Keratinocyte (primary cell): Measurements from ENCODE around the gene ASCC2.

ENCODE experiments used
- EZH2 ChIP-seq: IDR thresholded peaks from one replicate; pipeline ENCODE4 v1.6.1; 2012; ENCODE audit warnings: inconsistent platforms, mild to moderate bottlenecking, low read length, moderate library complexity
- TF ChIP-seq, protein P1 (sequence below), 3 experiments: IDR thresholded peaks in 1 of 3; conservative IDR thresholded peaks in 1 of 3; optimal IDR thresholded peaks in 1 of 3; 2 replicates in 2 of 3; 3 replicates in 1 of 3; pipeline versions ENCODE3 to v1.5.1; 2011; ENCODE audit warnings: low read length in 3 of 3, mild to moderate bottlenecking in 3 of 3, moderate library complexity in 2 of 3, control low read depth in 1 of 3, inconsistent platforms in 1 of 3; ENCODE audit not compliant: insufficient read depth in 2 of 3; ENCODE audit errors: extremely low read depth in 1 of 3

DNA sequence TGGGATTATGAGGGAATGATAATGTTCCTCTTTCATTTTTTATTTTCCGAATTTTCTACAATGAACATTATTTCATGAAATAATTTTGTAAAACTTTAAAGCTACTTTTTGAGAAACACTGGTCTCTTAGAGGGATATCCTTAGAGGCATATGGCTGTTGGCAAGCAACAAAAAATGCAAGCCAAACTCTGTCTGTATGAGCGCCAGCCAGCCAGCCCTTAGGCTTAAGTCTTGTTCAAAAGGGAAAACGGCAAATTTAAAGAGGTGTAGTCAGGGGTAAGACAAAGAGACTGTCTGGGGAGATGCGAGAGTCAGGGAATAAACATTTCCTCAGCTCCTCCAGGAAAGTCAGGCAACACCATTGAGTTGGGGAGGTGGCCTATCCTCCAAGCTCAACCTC, 22.5 kb downstream of the ASCC2 start:
- TF ChIP-seq, protein P1, sequence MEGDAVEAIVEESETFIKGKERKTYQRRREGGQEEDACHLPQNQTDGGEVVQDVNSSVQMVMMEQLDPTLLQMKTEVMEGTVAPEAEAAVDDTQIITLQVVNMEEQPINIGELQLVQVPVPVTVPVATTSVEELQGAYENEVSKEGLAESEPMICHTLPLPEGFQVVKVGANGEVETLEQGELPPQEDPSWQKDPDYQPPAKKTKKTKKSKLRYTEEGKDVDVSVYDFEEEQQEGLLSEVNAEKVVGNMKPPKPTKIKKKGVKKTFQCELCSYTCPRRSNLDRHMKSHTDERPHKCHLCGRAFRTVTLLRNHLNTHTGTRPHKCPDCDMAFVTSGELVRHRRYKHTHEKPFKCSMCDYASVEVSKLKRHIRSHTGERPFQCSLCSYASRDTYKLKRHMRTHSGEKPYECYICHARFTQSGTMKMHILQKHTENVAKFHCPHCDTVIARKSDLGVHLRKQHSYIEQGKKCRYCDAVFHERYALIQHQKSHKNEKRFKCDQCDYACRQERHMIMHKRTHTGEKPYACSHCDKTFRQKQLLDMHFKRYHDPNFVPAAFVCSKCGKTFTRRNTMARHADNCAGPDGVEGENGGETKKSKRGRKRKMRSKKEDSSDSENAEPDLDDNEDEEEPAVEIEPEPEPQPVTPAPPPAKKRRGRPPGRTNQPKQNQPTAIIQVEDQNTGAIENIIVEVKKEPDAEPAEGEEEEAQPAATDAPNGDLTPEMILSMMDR (optimal IDR thresholded peaks at IDR 0.05 in 1 of 3, IDR thresholded peaks at IDR 0.05 in 1 of 3, conservative IDR thresholded peaks at IDR 0.05 in 1 of 3; ENCODE audit: extremely low read depth in 1 of 3, insufficient read depth in 2 of 3, low read length in 3 of 3): no peak
- TF ChIP-seq EZH2: no peak
